Measurements from ENCODE around the gene ALG9.

DNA sequence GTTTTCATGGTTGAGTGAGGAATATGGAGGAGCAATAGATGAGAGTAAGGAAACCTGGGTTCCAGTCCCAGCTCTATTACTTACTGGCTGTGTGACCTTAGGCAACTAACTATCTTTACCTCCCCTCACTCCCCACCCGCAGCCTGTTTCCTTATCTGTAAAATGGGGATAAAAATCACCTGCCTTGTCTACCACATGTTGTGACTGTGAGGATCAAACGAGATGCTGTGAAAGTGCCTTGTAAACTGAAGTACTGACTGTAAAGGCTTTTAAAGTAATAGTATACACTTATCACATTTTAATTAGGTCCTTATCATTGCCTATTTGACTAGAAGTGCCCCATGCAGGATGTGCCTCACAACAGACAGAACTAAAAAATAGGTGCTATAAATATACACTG, 86.3 kb downstream of the ALG9 start:
- TF ChIP-seq CTCF (IDR thresholded peaks at IDR 0.05) (no peak), EZH2phosphoT487 (IDR thresholded peaks at IDR 0.05) (no peak), EZH2 (IDR thresholded peaks at IDR 0.05) (no peak)

Measured in neural progenitor cell (in vitro differentiated cells).